ENCODE results near the gene ADCY4.

ADCY4 gene

GRCh38 chr14:24313913-24314312 is 21.0 kb downstream of the ADCY4 start:
- Histone ChIP-seq H3K27ac (ENCODE audit: low read depth, low read length) (no peak overlapping the region), H3K4me2 (ENCODE audit: low read depth, low read length, poor library complexity, severe bottlenecking) (no peak overlapping the region), H3F3A (ENCODE audit: insufficient read depth) (no peaks in the 10 kb centered on the region), H3K79me2 (ENCODE audit: insufficient read depth, low read length) (no peaks in the 10 kb centered on the region), H4K20me1 (ENCODE audit: low read depth, low read length) (no peaks in the 10 kb centered on the region), H3K36me3 (ENCODE audit: low read length) (no peaks in the 10 kb centered on the region), H3K9ac (ENCODE audit: low read length) (no peak overlapping the region), H3K9me3 (ENCODE audit: insufficient read depth, low read length) (no peaks in the 10 kb centered on the region), H2AFZ (ENCODE audit: low read depth, low read length, severe bottlenecking) (no peak overlapping the region), H3K9me2 (replicated peaks; ENCODE audit: insufficient read depth, low read length) (no peaks in the 10 kb centered on the region), H3K27me3 (ENCODE audit: low read length) (no peaks in the 10 kb centered on the region), H3K4me3 (ENCODE audit: insufficient read depth, low read length, poor library complexity, severe bottlenecking) (no peak overlapping the region)
- TF ChIP-seq EZH2phosphoT487 (conservative IDR thresholded peaks at IDR 0.05; ENCODE audit: low read length) (no peak), CTCF (IDR thresholded peaks at IDR 0.05; ENCODE audit: insufficient read depth, low read length, poor library complexity, severe bottlenecking) (no peak)

GRCh38 chr14:24312736-24313507 is 21.9 kb downstream of the ADCY4 start:
- no peak overlapping the region for H3K4me3 ChIP-seq (ENCODE audit: insufficient read depth, low read length, poor library complexity, severe bottlenecking)
- H3F3A ChIP-seq (ENCODE audit: insufficient read depth) = no peaks in the 10 kb centered on the region
- no peak overlapping the region for H3K9ac ChIP-seq (ENCODE audit: low read length)
- no peak overlapping the region for H3K27ac ChIP-seq (ENCODE audit: low read depth, low read length)
- no peaks in the 10 kb centered on the region for H3K9me2 ChIP-seq (replicated peaks; ENCODE audit: insufficient read depth, low read length)
- no peaks in the 10 kb centered on the region for H3K27me3 ChIP-seq (ENCODE audit: low read length)
- H3K79me2 ChIP-seq (ENCODE audit: insufficient read depth, low read length) = no peaks in the 10 kb centered on the region
- no peaks in the 10 kb centered on the region for H3K9me3 ChIP-seq (ENCODE audit: insufficient read depth, low read length)
- H3K4me2 ChIP-seq (ENCODE audit: low read depth, low read length, poor library complexity, severe bottlenecking) = no peak overlapping the region
- TF ChIP-seq CTCF (IDR thresholded peaks at IDR 0.05; ENCODE audit: insufficient read depth, low read length, poor library complexity, severe bottlenecking) = no peak
- no peak for TF ChIP-seq EZH2phosphoT487 (conservative IDR thresholded peaks at IDR 0.05; ENCODE audit: low read length)
- no peaks in the 10 kb centered on the region for H3K36me3 ChIP-seq (ENCODE audit: low read length)
- H4K20me1 ChIP-seq (ENCODE audit: low read depth, low read length) = no peaks in the 10 kb centered on the region
- no peak overlapping the region for H2AFZ ChIP-seq (ENCODE audit: low read depth, low read length, severe bottlenecking)

GRCh38 chr14:24311837-24312615 is 22.8 kb downstream of the ADCY4 start:
- H3F3A ChIP-seq (ENCODE audit: insufficient read depth) = no peaks in the 10 kb centered on the region
- TF ChIP-seq EZH2phosphoT487 (conservative IDR thresholded peaks at IDR 0.05; ENCODE audit: low read length) (no peak), CTCF (IDR thresholded peaks at IDR 0.05; ENCODE audit: insufficient read depth, low read length, poor library complexity, severe bottlenecking) (no peak)
- H3K36me3 ChIP-seq (ENCODE audit: low read length) = no peaks in the 10 kb centered on the region
- H3K9me3 ChIP-seq (ENCODE audit: insufficient read depth, low read length) = no peaks in the 10 kb centered on the region
- no peaks in the 10 kb centered on the region for H3K79me2 ChIP-seq (ENCODE audit: insufficient read depth, low read length)
- H3K9ac ChIP-seq (ENCODE audit: low read length) = peak overlapping the region; percentile 44; the same call in 1 of the 2 replicates
- no peak overlapping the region for H3K27ac ChIP-seq (ENCODE audit: low read depth, low read length)
- H3K4me3 ChIP-seq (ENCODE audit: insufficient read depth, low read length, poor library complexity, severe bottlenecking) = no peak overlapping the region
- H3K4me2 ChIP-seq (ENCODE audit: low read depth, low read length, poor library complexity, severe bottlenecking) = peak overlapping the region; percentile 44
- H2AFZ ChIP-seq (ENCODE audit: low read depth, low read length, severe bottlenecking) = no peak overlapping the region
- no peaks in the 10 kb centered on the region for H4K20me1 ChIP-seq (ENCODE audit: low read depth, low read length)
- H3K27me3 ChIP-seq (ENCODE audit: low read length) = no peaks in the 10 kb centered on the region
- no peaks in the 10 kb centered on the region for H3K9me2 ChIP-seq (replicated peaks; ENCODE audit: insufficient read depth, low read length)
